GM21390 (cell line): Measurements from ENCODE around the gene ZNF496.

Source experiments
- ATAC-seq: cut with Tn5 transposase; IDR thresholded peaks from one replicate; pipeline ENCODE4 v1.9.1; 2021; ENCODE audit not compliant: unreplicated experiment

ZNF496 gene

DNA sequence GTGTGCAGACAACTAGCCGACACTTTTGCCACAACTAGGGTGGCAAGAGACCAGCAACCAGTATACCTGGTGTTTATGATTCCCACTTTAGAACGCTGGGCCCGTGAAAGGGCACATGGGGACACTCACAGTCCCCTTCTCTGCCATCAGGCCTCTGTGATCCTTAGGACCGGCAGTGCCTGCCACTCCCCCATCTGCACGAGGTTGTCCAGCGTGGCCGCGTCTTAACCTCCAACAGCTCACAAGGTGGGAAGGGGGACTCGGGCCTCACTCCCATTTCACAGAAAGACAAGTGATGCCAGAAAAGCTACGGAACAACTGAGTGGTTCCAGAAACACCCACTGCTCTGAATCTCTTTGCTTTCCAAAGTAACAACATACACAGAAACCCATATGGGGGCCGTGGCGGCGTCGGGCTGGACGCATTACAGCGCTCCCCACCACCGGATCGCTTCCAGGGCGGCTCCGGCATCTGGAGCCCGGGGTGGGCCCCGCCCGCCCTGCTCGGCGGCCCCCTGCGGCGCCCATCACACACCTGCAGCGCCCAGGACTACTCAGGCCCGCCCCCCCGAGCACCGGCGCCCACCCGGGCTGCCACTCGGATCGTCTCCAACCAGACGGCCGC is 1.0 kb downstream of the ZNF496 start:
- ATAC-seq = no peak

DNA sequence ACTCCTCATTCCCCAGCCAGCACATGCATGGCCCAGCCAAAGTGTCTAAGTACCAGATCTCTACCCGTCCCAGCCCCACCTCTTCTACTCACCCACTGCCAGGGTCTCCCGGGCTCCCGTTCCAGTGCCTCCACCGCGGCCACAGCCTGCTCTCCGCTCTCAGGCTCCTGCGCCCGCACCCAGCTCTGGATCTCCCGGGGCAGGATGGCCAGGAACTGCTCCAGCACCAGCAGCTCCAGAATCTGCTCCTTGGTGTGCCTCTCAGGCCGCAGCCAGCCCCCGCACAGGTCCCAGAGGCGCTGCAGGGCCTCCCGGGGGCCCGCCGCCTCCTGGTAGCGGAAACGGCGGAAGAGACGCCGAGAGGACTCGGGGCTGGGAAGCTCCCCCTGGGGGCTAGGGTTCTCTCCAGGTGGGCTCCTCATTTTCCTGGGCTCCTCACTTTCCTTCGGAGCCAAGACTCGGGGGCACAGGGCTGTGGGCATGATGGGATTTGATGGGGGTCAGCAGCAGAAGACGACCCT is 2.5 kb downstream of the ZNF496 start:
- no peak for ATAC-seq

DNA sequence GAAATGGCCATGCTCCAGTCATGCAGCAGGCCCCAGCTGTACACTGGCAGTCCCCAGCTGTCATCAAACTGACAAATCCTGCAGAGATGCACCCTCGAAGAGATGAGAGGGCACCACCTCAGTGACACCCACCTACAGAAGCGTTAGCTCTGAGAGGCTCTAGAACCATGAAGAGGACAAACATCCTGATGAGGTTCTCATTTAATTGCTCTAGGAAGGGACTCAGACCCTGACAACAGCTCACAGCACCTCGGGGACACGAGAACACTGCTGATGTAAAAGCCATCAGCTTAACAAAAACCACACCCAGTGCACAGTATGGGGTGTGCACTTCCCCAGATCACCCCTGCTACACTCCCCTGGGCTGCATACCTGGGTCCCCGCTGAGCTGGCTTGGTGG is 3.4 kb downstream of the ZNF496 start:
- ATAC-seq = no peak

DNA sequence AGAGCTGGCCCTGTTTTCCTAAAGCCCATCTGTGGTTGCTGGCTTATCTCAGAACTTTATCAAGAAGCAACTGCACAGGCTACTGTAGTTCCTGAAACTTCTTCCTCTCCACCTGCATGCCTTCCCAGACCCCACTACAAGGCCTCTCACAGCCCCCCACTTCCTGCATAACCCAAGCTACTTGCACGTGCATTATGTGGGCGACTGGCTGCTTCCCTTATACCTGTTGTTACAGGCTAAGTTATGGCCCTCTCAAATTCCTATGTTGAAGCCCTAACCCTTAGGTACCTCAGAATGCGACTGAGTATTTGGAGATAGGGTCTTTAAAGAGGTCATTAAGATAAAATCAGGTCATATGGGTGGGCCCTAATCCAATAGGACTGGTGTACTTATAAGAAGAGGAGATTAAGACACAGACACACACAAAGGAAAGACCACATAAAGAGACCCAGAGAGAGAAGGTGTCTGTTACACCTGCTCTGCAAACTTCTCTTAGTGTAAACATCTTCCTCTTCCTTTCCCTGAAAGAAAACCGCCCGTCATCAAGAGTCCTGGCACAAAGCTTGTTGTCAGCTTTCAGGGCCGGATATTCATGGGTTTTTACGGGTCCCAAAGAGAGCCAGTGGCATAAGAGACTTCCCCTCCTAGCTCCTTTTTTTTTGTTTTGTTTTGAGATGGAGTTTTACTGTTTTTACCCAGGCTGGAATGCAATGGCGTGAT is 5.1 kb downstream of the ZNF496 start:
- ATAC-seq = no peak

DNA sequence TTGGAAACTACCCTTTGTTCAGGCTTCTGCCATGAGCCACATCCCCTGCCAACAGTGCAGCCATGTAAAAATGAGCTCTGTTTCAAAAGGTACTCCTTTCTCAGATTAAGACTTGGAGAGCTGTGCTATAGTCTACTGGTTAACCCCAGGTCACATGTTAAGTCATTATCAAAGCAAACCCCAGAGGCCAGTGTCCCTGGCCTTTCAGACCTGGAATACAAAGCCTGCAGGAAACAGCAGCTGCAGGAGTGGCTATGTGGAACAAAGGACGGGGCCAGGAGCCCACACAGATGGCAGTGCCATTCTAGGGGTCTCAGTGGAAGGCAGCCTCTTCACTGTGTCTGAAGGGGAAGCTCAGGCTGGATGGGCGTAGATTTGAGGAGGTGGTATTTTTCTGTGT is 6.7 kb downstream of the ZNF496 start:
- ATAC-seq = no peak

DNA sequence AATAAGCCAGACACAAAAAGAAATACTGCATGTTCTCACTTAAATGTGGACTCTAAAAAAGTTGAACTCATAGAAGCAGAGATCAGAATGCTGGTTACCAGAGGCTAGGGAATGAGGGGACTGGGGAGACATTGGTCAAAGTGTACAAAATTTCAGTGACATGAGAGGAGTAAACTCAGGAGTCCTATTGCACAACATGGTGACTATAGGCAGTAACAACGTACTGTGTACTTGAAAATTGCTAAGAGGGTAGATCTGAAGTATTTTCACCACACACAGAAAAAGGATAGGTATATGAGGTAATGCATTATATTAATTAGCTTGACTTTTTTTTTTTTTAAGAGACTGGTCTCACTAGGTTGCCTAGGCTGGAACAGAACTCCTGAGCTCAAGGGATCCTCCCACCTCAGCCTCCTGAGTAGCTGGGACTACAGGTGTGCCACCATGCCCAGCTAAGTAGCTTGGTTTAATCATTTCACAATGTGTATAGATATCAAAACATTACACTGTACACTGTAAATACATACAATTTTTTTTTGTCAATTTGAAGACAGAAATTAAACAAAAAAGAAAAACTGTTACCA is 7.4 kb downstream of the ZNF496 start:
- no peak for ATAC-seq

DNA sequence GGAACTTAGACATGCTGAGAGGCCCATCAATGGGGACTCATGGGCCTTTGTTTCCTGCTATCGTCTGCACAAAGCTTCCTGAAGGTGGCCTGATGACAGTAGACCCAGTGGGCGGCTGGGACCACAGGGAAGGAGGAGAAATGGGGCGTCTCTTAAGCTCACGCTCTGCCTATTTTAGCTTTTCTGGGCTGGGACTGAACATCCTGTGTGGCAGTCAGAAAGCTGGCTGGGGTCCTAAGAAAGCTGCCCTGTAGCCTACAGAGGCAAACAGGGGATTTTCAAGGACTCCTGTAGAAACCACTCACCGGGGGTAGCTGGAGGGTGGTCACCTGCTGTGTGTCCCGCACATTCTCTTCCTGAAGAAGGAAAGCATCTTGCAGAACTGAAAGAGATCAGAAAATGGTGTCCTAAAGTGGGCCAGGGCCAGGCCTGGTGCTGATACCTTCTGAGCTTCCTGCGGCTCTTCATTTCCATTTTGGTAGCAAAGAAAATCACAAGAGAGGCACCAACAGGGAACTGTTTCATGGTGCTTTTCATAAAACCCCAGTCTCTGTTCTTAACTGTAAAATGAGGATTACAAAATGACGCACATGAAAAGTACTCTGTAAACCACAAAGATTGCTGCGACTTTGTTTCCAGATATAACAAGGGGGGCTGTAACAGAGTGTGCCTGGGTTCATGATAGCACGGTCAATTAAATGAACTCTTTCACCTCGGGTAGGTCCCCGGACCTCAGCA is 8.6 kb downstream of the ZNF496 start:
- peak; percentile 51 for ATAC-seq

DNA sequence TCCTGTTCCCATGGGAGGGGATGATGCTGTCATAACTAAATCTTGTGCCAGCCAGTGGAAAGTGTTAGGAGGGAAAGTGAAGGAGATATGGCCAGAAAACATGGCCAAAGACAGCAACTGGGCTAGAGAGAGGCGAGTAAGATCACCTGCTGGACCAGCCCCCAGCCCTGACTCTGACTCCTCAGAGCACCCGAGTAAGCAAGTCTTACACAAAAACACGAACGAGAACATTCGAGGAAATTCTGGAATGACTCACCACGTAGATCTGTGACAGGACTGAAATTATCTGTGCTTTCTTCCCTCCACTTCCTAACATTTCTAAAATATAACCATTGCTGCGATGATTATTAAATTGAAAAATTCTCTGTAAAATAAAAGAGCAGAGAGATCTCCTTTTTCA is 9.2 kb downstream of the ZNF496 start:
- peak; percentile 44 for ATAC-seq

DNA sequence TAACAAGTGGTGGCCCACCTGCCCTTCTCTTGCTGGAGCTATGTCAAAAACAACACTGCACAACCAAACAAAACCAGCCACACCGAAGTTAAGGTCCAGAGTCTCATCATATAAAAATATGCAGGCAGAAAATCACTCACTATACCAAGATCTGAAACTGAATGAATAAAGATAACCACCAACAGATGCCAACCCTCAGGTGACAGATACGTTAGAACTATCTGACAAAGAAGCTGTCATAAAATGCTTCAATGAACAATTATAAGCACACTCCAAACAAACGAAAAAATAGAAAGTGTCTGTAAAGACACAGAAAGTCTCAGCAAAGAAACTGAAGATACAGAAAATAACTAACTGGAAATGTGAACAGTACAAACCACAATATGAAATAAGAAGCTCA is 14.0 kb downstream of the ZNF496 start:
- no peak for ATAC-seq

DNA sequence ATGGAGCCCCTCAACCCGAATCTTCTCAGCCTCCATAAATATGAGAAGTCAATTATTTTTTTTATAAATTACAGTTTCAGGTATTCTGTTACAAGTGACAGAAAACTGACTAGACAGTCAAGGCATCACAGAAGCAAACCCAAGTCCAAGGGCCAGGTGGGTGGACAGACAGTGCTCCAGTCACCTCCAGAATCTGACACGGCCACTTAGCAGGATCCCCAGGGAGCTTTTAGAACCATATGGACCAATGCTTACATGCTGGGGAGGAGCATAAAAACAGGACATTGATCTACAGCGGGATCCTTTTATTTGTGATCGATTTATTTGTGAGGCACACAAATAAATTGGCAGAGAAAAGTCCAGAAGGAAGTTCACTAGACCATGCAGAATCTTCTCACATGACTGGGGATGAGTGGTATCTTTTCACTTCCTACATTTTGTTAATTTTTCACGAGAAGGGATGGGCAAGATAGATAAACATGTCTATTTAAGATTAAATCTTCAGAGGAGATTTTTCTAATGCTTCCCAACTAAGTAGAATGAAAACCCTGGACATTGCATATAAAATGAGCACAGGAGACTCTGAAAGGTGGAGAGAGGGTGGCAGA is 15.0 kb downstream of the ZNF496 start:
- ATAC-seq = no peak

DNA sequence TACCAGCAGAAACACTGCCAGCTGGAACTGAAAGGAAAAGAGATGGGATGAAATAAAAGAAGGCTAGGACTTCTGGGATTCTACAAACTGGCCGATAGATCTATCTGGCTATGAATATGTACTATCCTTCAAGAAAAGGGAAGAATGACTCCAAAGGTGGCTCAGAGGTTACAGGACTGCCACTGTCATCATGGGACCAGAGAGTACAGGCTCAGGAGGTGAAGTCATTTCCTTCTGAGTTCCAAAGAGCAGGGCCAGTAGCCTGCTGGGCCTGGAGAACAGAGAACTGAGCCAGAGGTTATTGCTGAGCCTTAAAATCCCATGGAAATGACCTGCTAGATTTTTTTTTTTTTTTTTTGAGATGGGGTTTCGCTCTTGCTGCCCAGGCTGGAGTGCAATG is 27.6 kb downstream of the ZNF496 start:
- no peak for ATAC-seq

DNA sequence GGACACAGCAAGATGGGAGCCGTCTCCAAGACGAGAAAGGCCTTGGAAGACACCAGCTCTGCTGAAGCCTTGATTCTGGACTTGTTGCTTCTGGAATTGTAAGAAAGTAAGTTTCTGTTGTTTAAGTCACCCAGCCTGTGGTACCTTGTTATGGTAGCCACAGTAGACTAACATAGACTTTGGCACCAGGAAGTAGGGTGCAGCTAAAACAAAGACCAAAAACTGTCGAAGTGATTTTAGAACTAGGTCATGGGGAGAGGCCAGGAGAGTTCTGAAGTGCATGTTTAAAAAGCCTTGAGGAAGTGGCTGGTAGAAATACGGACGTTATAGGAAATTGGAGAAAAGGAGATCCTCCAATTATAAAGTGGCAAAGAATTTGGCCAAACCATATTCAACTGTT is 28.5 kb downstream of the ZNF496 start:
- no peak for ATAC-seq

DNA sequence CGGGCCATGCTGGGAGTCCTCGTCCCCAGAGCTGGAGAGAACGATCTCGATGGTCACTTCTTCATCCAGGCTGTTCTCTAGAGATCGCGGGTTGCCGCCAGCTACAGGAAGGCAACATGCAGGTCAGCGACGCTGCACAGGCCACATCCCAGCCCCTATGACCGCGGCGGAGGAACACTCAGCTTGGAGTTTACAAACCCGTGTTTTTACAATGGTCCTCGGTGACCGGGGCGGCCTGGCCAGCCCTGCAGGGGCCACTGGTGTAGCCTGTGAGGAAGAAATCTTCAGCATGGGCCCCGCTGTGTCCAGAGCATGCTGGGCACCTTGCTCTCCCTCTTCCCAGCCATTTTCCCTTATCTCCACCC is 30.5 kb downstream of the ZNF496 start:
- no peak for ATAC-seq

DNA sequence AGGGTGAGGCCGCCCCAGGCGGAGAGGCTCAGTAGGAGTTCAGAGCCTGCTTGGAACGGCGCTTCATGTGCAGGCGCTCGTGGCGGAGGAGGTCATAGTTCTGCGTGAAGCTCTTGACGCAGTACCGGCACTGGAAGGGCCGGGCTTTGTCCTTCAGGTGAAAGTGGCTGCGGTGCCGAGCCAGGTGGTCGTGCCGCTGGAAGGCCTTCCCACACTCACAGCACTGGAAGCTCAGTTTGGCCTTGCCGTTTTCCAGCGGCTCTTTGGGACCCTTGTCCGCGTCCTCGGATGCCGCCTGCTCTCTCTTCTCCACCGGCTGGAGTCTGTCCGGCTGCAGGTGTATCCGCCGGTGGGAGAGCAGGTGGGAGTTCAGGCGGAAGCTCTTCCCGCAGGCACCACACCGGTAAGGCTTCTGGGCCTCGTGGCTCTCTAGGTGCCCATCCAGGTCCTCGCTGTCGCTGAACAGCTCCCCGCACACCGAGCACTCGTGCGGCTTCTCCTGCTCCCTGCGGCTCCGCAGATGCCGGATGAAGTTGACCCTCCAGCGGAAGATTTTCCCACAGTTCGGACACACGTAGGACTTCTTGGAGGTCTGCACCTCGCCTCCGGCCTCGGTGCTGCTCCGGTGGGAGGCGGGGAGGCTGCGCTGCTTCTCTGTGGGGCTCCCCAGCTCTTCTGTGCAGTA is 31.0 kb downstream of the ZNF496 start:
- ATAC-seq = no peak

DNA sequence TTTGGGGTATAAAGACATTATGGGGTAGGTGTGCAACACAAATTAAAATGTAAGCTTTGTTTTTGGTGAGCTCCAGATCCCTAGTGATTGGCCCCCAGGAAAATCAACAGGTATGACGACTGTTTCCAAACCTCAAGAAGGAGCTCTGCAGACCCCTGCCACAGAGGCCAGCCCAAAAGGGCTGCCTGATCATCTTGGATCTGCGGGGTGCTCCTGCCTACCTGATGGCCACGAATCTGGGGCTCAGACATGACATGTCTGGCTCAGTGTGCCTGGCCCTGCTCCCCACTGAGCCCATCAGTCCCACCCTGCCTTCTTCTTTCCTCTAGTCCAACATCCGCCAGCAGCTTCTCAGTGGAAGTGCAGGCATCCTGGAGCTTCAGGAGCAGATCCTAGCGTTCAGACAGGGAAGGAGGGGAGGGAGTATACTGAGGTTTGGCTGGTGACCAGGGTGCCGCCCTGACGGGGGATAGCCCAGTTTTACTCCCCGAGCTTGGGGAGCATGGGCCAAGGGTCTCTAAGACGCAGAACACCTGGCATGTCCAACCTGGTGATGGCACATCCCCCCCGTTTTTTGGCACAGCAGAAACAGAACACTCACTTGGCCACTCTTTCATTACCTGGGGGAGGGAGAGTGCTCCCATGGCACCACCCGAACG is 31.8 kb downstream of the ZNF496 start:
- ATAC-seq = no peak

DNA sequence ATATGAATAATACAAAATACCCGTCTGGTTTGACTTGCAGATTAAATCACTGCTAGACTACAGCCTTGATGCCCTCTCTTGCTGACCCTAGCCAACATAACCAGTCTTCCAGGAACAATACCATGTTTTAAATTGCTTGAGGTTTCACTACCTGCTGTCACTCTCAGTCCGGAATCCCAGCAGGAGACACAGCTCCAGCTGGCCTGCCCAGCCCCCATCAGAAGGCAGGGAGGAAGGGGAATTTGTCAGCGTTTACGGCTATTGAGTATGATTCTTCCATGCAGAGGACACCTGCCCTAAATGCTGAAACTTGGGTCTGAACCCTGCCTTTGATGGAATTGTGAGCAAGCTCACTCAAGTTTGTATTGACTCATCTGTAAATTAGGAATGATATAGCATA is 33.0 kb downstream of the ZNF496 start:
- ATAC-seq = no peak

DNA sequence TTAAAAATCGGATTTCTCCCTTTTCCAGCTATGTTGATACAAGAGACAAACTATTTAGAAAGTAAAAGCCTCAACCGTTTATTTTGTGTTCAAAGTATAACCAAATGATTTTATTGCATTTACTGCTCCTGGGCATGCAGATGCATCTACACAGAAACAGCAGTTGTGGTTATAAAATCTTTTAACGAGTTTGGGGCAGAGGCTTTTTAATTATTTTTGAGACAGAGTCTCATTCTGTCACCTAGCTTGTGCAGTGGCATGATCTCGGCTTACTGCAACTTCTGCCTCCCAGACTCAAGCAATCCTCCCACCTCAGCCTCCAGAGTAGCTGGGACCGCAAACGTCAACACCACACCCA is 33.6 kb downstream of the ZNF496 start:
- ATAC-seq = no peak

DNA sequence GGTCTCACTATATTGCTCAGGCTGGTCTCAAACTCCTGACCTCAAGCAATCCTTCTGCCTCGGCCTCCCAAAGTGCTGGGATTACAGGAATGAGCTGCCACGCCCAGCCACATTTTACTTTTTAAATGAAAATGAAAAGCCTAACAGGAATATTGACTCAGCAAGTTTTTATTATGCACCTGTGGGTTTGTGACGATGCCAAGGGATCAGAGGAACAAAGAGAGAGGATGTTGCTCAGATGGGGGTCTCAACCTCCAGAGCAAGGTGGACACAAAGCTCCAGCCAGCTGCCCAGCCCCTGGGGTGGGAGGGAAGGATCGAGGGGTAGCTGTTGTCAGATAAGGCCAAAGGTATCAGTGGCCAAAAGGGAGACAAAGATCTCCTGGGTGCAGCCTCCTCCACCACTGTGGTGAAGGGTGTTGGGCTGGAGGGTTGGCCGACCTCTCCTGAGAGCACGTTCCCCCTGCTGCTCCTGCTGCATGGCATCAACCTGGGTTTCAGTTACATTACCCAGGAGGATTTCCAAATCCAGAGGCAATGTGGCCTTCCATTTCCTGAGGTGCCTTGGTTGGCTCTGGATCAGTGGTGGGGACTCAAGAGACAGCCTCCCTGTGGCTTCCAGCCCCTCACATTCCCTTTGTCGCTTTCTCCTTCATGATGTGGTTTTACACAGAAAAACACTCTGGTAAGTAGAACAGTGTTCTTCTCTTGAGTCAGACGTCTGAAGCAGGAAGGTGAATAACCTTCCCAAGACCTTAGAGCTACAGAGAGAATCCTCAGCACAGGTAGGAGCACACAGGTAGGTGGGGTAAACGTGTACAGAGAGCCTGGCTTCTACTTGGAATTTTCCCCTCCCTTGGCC is 34.2 kb downstream of the ZNF496 start:
- no peak for ATAC-seq

DNA sequence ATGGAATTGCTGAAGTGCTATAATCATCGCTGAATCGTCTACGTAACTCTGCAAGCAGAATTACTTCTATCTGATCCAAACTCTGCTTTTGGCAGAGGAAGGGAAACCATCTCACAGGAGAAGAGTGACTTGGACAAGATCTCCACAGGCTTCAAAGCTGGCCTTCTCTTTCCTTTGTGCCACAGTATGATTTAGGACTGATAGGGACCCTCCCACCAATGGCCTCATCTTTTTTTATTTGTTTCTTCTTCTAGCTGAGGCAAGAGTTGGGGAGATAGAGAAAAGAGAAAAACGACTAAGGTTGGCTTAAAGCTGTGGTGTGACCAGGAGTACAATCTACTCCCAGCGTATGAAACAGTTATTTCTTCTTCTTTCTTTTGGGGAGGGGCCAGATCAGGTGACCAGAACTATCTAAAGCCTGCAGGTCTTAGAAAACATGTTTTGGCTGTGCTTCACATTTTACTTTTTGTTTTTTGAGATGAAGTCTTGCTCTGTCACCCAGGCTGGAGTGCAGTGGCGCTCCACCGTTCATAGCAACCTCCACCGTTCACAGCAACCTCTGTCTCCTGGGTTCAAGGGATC is 35.0 kb downstream of the ZNF496 start:
- ATAC-seq = no peak
